ENCODE data around the gene TEX22. TPM values are rescaled to one million over a fixed set of nuclear protein-coding genes. Genes with fewer than 3 reads are reported as not detected.
A peak's percentile ranks its signal among the peaks of the same experiment; 100 is the strongest.

The TEX22 gene
- total RNA-seq, 1 donor: 0.27 TPM

GRCh38 chr14:105427936-105428485 is 29.7 kb downstream of the TEX22 start:
- no peak overlapping the region for H3K4me3 ChIP-seq (ENCODE audit: low read depth, low read length)
- DNase-seq (ENCODE audit: low read depth): no peak
- no peak for TF ChIP-seq CTCF (IDR thresholded peaks at IDR 0.05; ENCODE audit: insufficient read depth, low read length)

DNA sequence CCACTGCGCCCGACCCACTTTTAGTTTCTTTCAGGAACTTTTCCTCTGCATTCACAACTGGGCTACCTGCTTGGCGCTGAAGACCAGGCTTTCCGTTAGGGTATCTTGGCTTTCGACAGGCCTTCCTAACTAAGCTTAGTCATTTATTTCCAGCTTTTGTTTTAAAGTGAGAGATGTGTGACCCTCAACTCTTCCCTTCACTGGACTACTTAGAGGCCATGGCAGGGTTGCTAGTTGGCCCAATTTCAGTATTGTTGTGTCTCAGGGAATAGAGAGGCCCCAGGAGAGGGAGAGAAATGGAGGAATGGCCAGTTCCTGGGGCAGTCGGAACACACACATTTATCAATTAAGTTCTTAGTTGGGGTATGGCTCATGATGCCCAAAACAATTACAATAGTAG is 31.7 kb downstream of the TEX22 start:
- no peak for TF ChIP-seq CTCF (IDR thresholded peaks at IDR 0.05; ENCODE audit: insufficient read depth, low read length)
- H3K4me3 ChIP-seq (ENCODE audit: low read depth, low read length): no peak overlapping the region
- DNase-seq (ENCODE audit: low read depth): peak; percentile 7

GRCh38 chr14:105430565-105430964 is 32.2 kb downstream of the TEX22 start:
- no peak for TF ChIP-seq CTCF (IDR thresholded peaks at IDR 0.05; ENCODE audit: insufficient read depth, low read length)
- H3K4me3 ChIP-seq (ENCODE audit: low read depth, low read length): no peak overlapping the region
- DNase-seq (ENCODE audit: low read depth): peak; percentile 71

DNA sequence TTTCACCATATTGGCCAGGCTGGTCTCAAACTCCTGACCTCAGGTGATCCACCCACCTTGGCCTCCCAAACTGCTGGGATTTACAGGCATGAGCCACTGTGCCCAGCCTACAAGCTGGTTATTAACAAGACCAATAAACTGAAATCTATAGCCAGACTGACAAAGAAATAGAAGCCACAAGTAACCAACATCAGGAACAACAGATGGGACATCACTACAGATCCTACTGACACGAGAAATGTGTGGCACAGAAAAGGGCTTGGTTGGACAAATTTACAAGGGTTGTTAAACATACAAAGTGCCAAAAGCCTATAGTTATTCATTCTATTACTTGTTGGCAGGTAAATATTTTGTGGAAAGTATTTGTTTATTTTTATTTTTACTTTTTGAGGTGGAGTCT is 32.9 kb downstream of the TEX22 start:
- DNase-seq (ENCODE audit: low read depth): no peak
- H3K4me3 ChIP-seq (ENCODE audit: low read depth, low read length): no peak overlapping the region
- TF ChIP-seq CTCF (IDR thresholded peaks at IDR 0.05; ENCODE audit: insufficient read depth, low read length): no peak

GRCh38 chr14:105432657-105433056 is 34.3 kb downstream of the TEX22 start:
- no peak for TF ChIP-seq CTCF (IDR thresholded peaks at IDR 0.05; ENCODE audit: insufficient read depth, low read length)
- no peak overlapping the region for H3K4me3 ChIP-seq (ENCODE audit: low read depth, low read length)
- no peak for DNase-seq (ENCODE audit: low read depth)

GRCh38 chr14:105433161-105433605 is 34.8 kb downstream of the TEX22 start:
- TF ChIP-seq CTCF (IDR thresholded peaks at IDR 0.05; ENCODE audit: insufficient read depth, low read length): no peak

DNA sequence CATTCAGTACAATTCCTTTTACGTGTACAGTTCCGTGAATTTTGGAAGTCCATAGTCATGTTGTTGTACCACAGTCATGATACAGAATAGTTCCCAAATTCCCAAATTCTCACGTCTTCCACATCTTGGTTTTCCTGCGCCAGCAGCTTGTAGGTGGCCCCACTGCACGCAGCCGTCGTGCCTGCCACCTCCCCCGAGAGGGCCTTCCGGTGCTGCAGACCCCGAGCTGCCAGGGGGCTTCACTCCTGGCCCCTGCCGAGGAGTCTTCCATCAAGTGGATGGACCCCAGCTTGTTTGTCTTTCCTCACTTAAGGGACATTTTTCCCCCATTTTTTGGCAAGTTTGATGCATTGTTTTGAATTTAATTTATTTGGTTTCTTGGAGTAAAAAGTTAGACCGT is 38.1 kb downstream of the TEX22 start:
- TF ChIP-seq CTCF (IDR thresholded peaks at IDR 0.05; ENCODE audit: insufficient read depth, low read length): no peak

More at GRCh38 chr14:105433161-105433605, 34.8 kb downstream of the TEX22 start:
- H3K4me3 ChIP-seq (ENCODE audit: low read depth, low read length): no peak overlapping the region
- DNase-seq (ENCODE audit: low read depth): no peak

More for the DNA sequence above, 38.1 kb downstream of the TEX22 start:
- no peak overlapping the region for H3K4me3 ChIP-seq (ENCODE audit: low read depth, low read length)
- no peak for DNase-seq (ENCODE audit: low read depth)

Data from fibroblast of the aortic adventitia (primary cell).